H9 (cell line): ENCODE results near the gene WFS1. TPM values are rescaled to one million over a fixed set of nuclear protein-coding genes. Genes with fewer than 3 reads are reported as not detected.
A peak's percentile ranks its signal among the peaks of the same experiment; 100 is the strongest.

Experiments used
- DNase-seq: peaks from one replicate; pipeline ENCODE4 v3.0.0-alpha.2; 2017
- H2AFZ ChIP-seq: one replicate; pipeline ENCODE4 v1.6.1; 2013; ENCODE audit warnings: mild to moderate bottlenecking, low read length, control low read depth, moderate library complexity
- H2AK5ac ChIP-seq: 2 replicates; pipeline ENCODE4 v1.6.1; 2013; ENCODE audit warnings: low read length, control low read depth, mixed read lengths; ENCODE audit not compliant: insufficient read length
- H2BK120ac ChIP-seq: one replicate; pipeline ENCODE4 v1.6.1; 2013; ENCODE audit warnings: low read depth, mild to moderate bottlenecking, low read length, control low read depth, inconsistent platforms; ENCODE audit not compliant: poor library complexity, severe bottlenecking
- H2BK12ac ChIP-seq: 2 replicates; pipeline ENCODE4 v1.6.1; 2013; ENCODE audit warnings: low read length, control low read depth, mixed read lengths, low read depth; ENCODE audit not compliant: insufficient read length
- H2BK15ac ChIP-seq: 2 replicates; pipeline ENCODE4 v1.6.1; 2013; ENCODE audit warnings: low read depth, low read length, control low read depth
- H2BK20ac ChIP-seq: one replicate; pipeline ENCODE4 v1.6.1; 2013; ENCODE audit warnings: low read depth, mild to moderate bottlenecking, low read length, control low read depth, inconsistent platforms; ENCODE audit not compliant: poor library complexity, severe bottlenecking
- H2BK5ac ChIP-seq: 2 replicates; pipeline ENCODE4 v1.6.1; 2013; ENCODE audit warnings: low read length, control low read depth, mixed read lengths; ENCODE audit not compliant: insufficient read length
- H3K14ac ChIP-seq: 2 replicates; pipeline ENCODE4 v1.6.1; 2013; ENCODE audit warnings: low read length, control low read depth; ENCODE audit not compliant: insufficient read depth
- H3K18ac ChIP-seq: 2 replicates; pipeline ENCODE4 v1.6.1; 2013; ENCODE audit warnings: low read depth, mild to moderate bottlenecking, mixed read lengths, low read length, control low read depth; ENCODE audit not compliant: insufficient read length
- H3K23ac ChIP-seq: 2 replicates; pipeline ENCODE4 v1.6.1; 2013; ENCODE audit warnings: low read length, control low read depth, mixed read lengths, low read depth; ENCODE audit not compliant: insufficient read length
- H3K23me2 ChIP-seq: 2 replicates; pipeline ENCODE4 v1.6.1; 2013; ENCODE audit warnings: low read depth, mild to moderate bottlenecking, mixed read lengths, low read length, control low read depth; ENCODE audit not compliant: insufficient read length, poor library complexity, severe bottlenecking
- H3K27ac ChIP-seq: 2 replicates; pipeline ENCODE4 v1.5.1; 2013; ENCODE audit warnings: low read length, control low read depth, mixed read lengths, low read depth; ENCODE audit not compliant: insufficient read length
- H3K27me3 ChIP-seq: 2 replicates; pipeline ENCODE4 v1.6.1; 2013; ENCODE audit warnings: low read length, control low read depth, inconsistent platforms; ENCODE audit not compliant: insufficient read depth
- H3K4ac ChIP-seq: 2 replicates; pipeline ENCODE4 v1.6.1; 2013; ENCODE audit warnings: low read depth, mild to moderate bottlenecking, control low read depth, inconsistent platforms, low read length, moderate library complexity
- H3K4me1 ChIP-seq: 2 replicates; pipeline ENCODE4 v1.6.1; 2013; ENCODE audit warnings: low read length, control low read depth, inconsistent platforms; ENCODE audit not compliant: insufficient read depth
- H3K4me2 ChIP-seq: 2 replicates; pipeline ENCODE4 v1.6.1; 2013; ENCODE audit warnings: low read length, control low read depth, mixed read lengths; ENCODE audit not compliant: insufficient read length, insufficient read depth
- H3K56ac ChIP-seq: 2 replicates; pipeline ENCODE4 v1.6.1; 2013; ENCODE audit warnings: low read depth, mild to moderate bottlenecking, mixed read lengths, low read length, control low read depth; ENCODE audit not compliant: insufficient read length
- H3K79me1 ChIP-seq: 2 replicates; pipeline ENCODE4 v1.6.1; 2013; ENCODE audit warnings: low read depth, mild to moderate bottlenecking, moderate library complexity, low read length, control low read depth, inconsistent platforms; ENCODE audit not compliant: insufficient read depth, poor library complexity, severe bottlenecking
- H3K79me2 ChIP-seq: 2 replicates; pipeline ENCODE4 v1.6.1; 2013; ENCODE audit warnings: low read length, control low read depth, inconsistent platforms; ENCODE audit not compliant: insufficient read depth
- H3K9ac ChIP-seq: 2 replicates; pipeline ENCODE4 v1.6.1; 2013; ENCODE audit warnings: low read length, control low read depth, mixed read lengths; ENCODE audit not compliant: insufficient read length; ENCODE audit errors: extremely low read depth
- H3K9me3 ChIP-seq: one replicate; pipeline ENCODE4 v1.6.1; 2013; ENCODE audit warnings: low read depth, low read length, inconsistent platforms; ENCODE audit not compliant: control insufficient read depth
- H3T11ph ChIP-seq: one replicate; pipeline ENCODE4 v1.6.1; 2013; ENCODE audit warnings: mild to moderate bottlenecking, low read length, control low read depth, inconsistent platforms
- H4K20me1 ChIP-seq: one replicate; pipeline ENCODE4 v1.6.1; 2013; ENCODE audit not compliant: control insufficient read depth, insufficient read length, insufficient read depth
- H4K5ac ChIP-seq: 2 replicates; pipeline ENCODE4 v1.6.1; 2013; ENCODE audit warnings: low read depth, mild to moderate bottlenecking, mixed read lengths, low read length, control low read depth; ENCODE audit not compliant: insufficient read length
- H4K8ac ChIP-seq: replicated peaks from 2 replicates; pipeline ENCODE4 v1.6.1; 2013; ENCODE audit warnings: low read length, control low read depth, mixed read lengths, low read depth; ENCODE audit not compliant: insufficient read length
- H4K91ac ChIP-seq: 2 replicates; pipeline ENCODE4 v1.6.1; 2013; ENCODE audit warnings: low read depth, mild to moderate bottlenecking, moderate library complexity, mixed read lengths, low read length, control low read depth; ENCODE audit not compliant: insufficient read length
- H3K27ac Mint-ChIP-seq, 3 experiments: 2 replicates in 2 of 3; 3 replicates in 1 of 3; pipeline ENCODE4 v1.8.0; 2020 to 2021; ENCODE audit warnings: mixed read lengths in 3 of 3, mild to moderate bottlenecking in 1 of 3, moderate library complexity in 1 of 3
- H3K27me3 Mint-ChIP-seq: 2 replicates; pipeline ENCODE4 v1.8.0; 2021; ENCODE audit warnings: low read depth, mild to moderate bottlenecking, moderate library complexity, mixed read lengths
- H3K36me3 Mint-ChIP-seq, 3 experiments: 2 replicates in 2 of 3; 3 replicates in 1 of 3; pipeline ENCODE4 v1.8.0; 2020 to 2021; ENCODE audit warnings: low read depth in 3 of 3, mixed read lengths in 3 of 3; ENCODE audit not compliant: insufficient read depth in 1 of 3
- H3K4me1 Mint-ChIP-seq, 2 experiments: 2 replicates each; pipeline ENCODE4 v1.8.0; 2020; ENCODE audit warnings: mixed read lengths in 2 of 2
- H3K4me3 Mint-ChIP-seq, 2 experiments: 2 replicates in 1 of 2; 3 replicates in 1 of 2; pipeline ENCODE4 v1.8.0; 2020 to 2021; ENCODE audit warnings: mild to moderate bottlenecking in 2 of 2, mixed read lengths in 2 of 2, moderate library complexity in 1 of 2
- H3K9me3 Mint-ChIP-seq, 2 experiments: 2 replicates in 1 of 2; 3 replicates in 1 of 2; pipeline ENCODE4 v1.8.0; 2020; ENCODE audit warnings: mild to moderate bottlenecking in 2 of 2, mixed read lengths in 2 of 2, moderate library complexity in 1 of 2
- WGBS: extraction: QIAGEN DNeasy Blood & Tissue Kit; methylation state at CpG from one replicate; pipeline ENCODE4 v1.1.7; 2013; ENCODE audit warnings: missing lambda C conversion rate, low lambda C conversion rate, mixed read lengths; ENCODE audit not compliant: insufficient read length; ENCODE audit errors: extremely low coverage; 5-methylcytosine and 5-hydroxymethylcytosine counted together
- total RNA-seq: library from RNA; stranded (reverse); gene quantifications from 2 replicates; pipeline ENCODE4 v1.2.1, GENCODE V29; 2021
- TF ChIP-seq, protein P1 (sequence below): fragments of 200-600 bp; sonication (generic); conservative IDR thresholded peaks from 3 replicates; pipeline ENCODE4 v1.8.0; 2021; ENCODE audit warnings: antibody characterized with exemption, mild to moderate bottlenecking

Gene WFS1
- total RNA-seq, 1 experiment from 2014 or later, result 18.9 TPM

DNA sequence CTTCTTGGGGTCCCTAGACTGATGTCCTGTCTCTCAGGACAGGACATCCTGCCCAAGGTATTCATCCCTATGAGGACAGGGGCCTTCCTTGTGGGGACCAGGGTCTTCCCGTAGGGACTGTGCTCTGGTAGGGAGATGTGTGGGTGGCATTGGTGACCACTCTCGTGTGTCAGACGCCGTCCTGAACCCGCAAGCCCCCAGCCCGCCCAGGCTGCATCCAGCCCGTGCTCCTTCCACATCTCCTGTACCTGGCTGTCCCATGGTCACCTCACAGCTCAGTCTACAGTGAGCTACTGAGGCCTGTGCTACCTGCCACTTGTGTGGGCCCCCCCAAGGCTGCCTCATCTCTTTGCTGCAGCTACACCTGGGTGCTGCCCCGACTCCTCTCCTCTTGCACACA, 24.0 kb downstream of the WFS1 start:
- no peak overlapping the region for H4K91ac ChIP-seq
- no peak overlapping the region for H3K4ac ChIP-seq
- H2BK20ac ChIP-seq, result no peak overlapping the region
- no peaks in the 10 kb centered on the region for H4K20me1 ChIP-seq
- H3K23me2 ChIP-seq, result no peaks in the 10 kb centered on the region
- no peaks in the 10 kb centered on the region for H3K79me2 ChIP-seq
- no peaks in the 10 kb centered on the region for H3K4me1 ChIP-seq
- H3K27me3 ChIP-seq, result no peaks in the 10 kb centered on the region
- TF ChIP-seq, protein P1, sequence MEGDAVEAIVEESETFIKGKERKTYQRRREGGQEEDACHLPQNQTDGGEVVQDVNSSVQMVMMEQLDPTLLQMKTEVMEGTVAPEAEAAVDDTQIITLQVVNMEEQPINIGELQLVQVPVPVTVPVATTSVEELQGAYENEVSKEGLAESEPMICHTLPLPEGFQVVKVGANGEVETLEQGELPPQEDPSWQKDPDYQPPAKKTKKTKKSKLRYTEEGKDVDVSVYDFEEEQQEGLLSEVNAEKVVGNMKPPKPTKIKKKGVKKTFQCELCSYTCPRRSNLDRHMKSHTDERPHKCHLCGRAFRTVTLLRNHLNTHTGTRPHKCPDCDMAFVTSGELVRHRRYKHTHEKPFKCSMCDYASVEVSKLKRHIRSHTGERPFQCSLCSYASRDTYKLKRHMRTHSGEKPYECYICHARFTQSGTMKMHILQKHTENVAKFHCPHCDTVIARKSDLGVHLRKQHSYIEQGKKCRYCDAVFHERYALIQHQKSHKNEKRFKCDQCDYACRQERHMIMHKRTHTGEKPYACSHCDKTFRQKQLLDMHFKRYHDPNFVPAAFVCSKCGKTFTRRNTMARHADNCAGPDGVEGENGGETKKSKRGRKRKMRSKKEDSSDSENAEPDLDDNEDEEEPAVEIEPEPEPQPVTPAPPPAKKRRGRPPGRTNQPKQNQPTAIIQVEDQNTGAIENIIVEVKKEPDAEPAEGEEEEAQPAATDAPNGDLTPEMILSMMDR, result no peak
- no peak overlapping the region for H2BK15ac ChIP-seq
- no peak overlapping the region for H3K9ac ChIP-seq
- no peak overlapping the region for H3K18ac ChIP-seq
- H2BK120ac ChIP-seq, result no peak overlapping the region
- H3K56ac ChIP-seq, result no peak overlapping the region
- H4K8ac ChIP-seq, result no peak overlapping the region
- Mint-ChIP-seq H3K4me3 (no peak overlapping the region), H3K9me3 (no peaks in the 10 kb centered on the region; a peak in 1 of 5 replicates), H3K4me1 (no peaks in the 10 kb centered on the region), H3K27me3 (no peaks in the 10 kb centered on the region), H3K27ac (0 out of 7 replicates have a peak overlapping the region, but pooled peaks of 1 of the 3 experiments have one; percentile 26), H3K36me3 (peaks cover 14 to 36% (median 35%) of the 10 kb centered on the region in 3 experiments; a peak in 6 of 7 replicates)
- WGBS, result no CpG with 5 or more reads among the region's 8 CpGs
- H3K27ac ChIP-seq, result no peak overlapping the region
- H2BK12ac ChIP-seq, result no peak overlapping the region
- no peak overlapping the region for H2AFZ ChIP-seq
- no peak overlapping the region for H3K14ac ChIP-seq
- no peak overlapping the region for H3K4me2 ChIP-seq
- H3K23ac ChIP-seq, result no peak overlapping the region
- H2BK5ac ChIP-seq, result no peak overlapping the region
- no peaks in the 10 kb centered on the region for H3K79me1 ChIP-seq
- H3K9me3 ChIP-seq, result no peaks in the 10 kb centered on the region
- H4K5ac ChIP-seq, result no peak overlapping the region
- no peak for DNase-seq
- H2AK5ac ChIP-seq, result no peak overlapping the region
- no peak overlapping the region for H3T11ph ChIP-seq
